HepG2 (cell line): ENCODE data around the gene OR2B2.

Source experiments
- ATF2 ChIP-seq: sonication (generic); formaldehyde crosslinking; IDR thresholded peaks from 2 replicates; pipeline ENCODE4 v1.4.0; 2020; ENCODE audit warnings: missing genetic modification reagents
- CEBPB ChIP-seq: IDR thresholded peaks from 2 replicates; pipeline ENCODE4 v1.6.1; 2011; ENCODE audit warnings: low read depth, low read length, improper control_type of control experiment, borderline replicate concordance
- CTCF ChIP-seq: sonication (generic); formaldehyde crosslinking; IDR thresholded peaks from 2 replicates; pipeline ENCODE4 v1.5.0; 2020; ENCODE audit warnings: mild to moderate bottlenecking, missing genetic modification reagents, moderate library complexity
- HDAC6 ChIP-seq: fragments of 200-600 bp; sonication (generic); IDR thresholded peaks from 2 replicates; pipeline ENCODE4 v1.7.0; 2017; ENCODE audit warnings: mild to moderate bottlenecking, antibody characterized with exemption, low read length, low read depth
- POLR2AphosphoS5 ChIP-seq: IDR thresholded peaks from 2 replicates; pipeline ENCODE4 v1.6.1; 2012; ENCODE audit warnings: low read depth, low read length
- ZNF784 ChIP-seq: sonication (generic); formaldehyde crosslinking; IDR thresholded peaks from 2 replicates; pipeline ENCODE4 v1.5.1; 2020; ENCODE audit warnings: missing genetic modification reagents, mild to moderate bottlenecking, borderline replicate concordance
- TF ChIP-seq, protein P1 (sequence below): sonication (generic); formaldehyde crosslinking; IDR thresholded peaks from 2 replicates; pipeline ENCODE4 v1.8.0; 2022; ENCODE audit warnings: missing genetic modification reagents, mild to moderate bottlenecking, inconsistent platforms, borderline replicate concordance
- TF ChIP-seq, protein P2 (sequence below): sonication (generic); formaldehyde crosslinking; IDR thresholded peaks from 2 replicates; pipeline ENCODE4 v1.4.0; 2020; ENCODE audit warnings: missing genetic modification reagents

GRCh38 chr6:27894839-27895762, 17.1 kb downstream of the OR2B2 start:
- TF ChIP-seq ATF2 (CRISPR knock-in tag) (peak; percentile 39; the same call in 1 of the 2 replicates), CTCF (CRISPR knock-in tag) (peak; percentile 95), POLR2AphosphoS5 (peak; percentile 63), CEBPB (no peak), ZNF784 (no peak), HDAC6 (no peak)
- TF ChIP-seq, protein P1, sequence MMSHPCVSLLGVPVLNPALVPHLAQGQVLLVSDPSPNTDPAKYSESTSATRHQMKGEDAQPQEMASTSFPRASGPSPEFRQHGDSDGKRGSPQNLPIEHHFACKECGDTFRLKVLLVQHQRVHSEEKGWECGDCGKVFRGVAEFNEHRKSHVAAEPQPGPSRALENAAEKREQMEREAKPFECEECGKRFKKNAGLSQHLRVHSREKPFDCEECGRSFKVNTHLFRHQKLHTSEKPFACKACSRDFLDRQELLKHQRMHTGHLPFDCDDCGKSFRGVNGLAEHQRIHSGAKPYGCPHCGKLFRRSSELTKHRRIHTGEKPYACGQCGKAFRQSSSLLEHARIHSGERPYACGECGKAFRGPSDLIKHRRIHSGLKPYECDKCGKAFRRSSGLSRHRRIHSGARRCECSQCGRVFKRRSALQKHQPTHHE (CRISPR knock-in tag): peak; percentile 64; the same call in 1 of the 2 replicates
- TF ChIP-seq, protein P2, sequence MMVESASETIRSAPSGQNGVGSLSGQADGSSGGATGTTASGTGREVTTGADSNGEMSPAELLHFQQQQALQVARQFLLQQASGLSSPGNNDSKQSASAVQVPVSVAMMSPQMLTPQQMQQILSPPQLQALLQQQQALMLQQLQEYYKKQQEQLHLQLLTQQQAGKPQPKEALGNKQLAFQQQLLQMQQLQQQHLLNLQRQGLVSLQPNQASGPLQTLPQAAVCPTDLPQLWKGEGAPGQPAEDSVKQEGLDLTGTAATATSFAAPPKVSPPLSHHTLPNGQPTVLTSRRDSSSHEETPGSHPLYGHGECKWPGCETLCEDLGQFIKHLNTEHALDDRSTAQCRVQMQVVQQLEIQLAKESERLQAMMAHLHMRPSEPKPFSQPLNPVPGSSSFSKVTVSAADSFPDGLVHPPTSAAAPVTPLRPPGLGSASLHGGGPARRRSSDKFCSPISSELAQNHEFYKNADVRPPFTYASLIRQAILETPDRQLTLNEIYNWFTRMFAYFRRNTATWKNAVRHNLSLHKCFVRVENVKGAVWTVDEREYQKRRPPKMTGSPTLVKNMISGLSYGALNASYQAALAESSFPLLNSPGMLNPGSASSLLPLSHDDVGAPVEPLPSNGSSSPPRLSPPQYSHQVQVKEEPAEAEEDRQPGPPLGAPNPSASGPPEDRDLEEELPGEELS (CRISPR knock-in tag): no peak; the same call in 1 of the 2 replicates
